Cerebellar cortex (tissue), 1 donor: Measurements from ENCODE around the gene DGKZ.
"Not testable (repeated sequence)": the region's sequence is repeated elsewhere in the genome, so short reads cannot be mapped to it uniquely, and the experiment has no call there.

Source experiments
- DNase-seq: peaks from one replicate; pipeline ENCODE4 v3.0.0-alpha.2; 2015; ENCODE audit warnings: low spot score

DGKZ gene, protein sequence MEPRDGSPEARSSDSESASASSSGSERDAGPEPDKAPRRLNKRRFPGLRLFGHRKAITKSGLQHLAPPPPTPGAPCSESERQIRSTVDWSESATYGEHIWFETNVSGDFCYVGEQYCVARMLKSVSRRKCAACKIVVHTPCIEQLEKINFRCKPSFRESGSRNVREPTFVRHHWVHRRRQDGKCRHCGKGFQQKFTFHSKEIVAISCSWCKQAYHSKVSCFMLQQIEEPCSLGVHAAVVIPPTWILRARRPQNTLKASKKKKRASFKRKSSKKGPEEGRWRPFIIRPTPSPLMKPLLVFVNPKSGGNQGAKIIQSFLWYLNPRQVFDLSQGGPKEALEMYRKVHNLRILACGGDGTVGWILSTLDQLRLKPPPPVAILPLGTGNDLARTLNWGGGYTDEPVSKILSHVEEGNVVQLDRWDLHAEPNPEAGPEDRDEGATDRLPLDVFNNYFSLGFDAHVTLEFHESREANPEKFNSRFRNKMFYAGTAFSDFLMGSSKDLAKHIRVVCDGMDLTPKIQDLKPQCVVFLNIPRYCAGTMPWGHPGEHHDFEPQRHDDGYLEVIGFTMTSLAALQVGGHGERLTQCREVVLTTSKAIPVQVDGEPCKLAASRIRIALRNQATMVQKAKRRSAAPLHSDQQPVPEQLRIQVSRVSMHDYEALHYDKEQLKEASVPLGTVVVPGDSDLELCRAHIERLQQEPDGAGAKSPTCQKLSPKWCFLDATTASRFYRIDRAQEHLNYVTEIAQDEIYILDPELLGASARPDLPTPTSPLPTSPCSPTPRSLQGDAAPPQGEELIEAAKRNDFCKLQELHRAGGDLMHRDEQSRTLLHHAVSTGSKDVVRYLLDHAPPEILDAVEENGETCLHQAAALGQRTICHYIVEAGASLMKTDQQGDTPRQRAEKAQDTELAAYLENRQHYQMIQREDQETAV

DNA sequence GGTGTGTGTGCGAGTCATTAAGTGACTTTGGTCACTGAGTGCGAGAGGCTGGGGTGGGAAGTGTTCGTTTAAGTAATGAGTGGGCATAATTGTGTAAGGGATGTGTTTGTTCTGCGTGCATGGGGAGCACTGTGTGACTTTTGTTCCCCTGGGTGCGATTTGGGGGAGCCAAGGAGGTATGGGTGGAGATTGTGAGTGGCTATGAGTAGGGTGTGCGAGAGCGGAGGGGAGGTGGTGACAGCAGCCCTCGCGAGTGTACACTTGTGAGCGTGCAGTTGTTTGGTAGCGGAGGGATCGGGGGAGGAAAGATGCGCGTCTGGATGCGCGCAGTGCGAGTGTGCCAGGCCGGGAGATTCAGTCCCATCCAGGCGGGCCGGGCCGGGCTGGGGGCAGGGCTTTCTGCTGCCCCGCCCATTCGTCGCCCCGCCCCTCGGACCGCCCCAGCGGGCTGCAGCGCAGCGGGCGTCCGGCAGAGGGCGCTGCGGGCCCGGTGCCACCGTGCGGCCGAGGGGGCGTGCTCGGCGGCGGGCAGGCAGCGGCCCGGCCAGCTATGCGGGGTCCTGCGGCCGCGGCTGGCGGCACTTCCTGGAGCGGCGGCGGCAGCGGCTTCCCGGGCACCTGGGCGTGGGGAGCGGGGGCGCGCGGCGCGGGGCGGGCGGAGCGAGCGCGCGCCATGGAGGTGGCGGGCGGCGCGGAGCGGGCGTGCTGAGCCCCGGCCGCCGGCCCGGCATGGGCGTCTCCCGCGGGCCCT, at the start of gene DGKZ:
Gene DGKZ (plus strand): TSS at position 578 of the 751 bp plus-strand sequence. CDS start 197 bp downstream, outside the sequence.
- DNase-seq = peak; percentile 75

DNA sequence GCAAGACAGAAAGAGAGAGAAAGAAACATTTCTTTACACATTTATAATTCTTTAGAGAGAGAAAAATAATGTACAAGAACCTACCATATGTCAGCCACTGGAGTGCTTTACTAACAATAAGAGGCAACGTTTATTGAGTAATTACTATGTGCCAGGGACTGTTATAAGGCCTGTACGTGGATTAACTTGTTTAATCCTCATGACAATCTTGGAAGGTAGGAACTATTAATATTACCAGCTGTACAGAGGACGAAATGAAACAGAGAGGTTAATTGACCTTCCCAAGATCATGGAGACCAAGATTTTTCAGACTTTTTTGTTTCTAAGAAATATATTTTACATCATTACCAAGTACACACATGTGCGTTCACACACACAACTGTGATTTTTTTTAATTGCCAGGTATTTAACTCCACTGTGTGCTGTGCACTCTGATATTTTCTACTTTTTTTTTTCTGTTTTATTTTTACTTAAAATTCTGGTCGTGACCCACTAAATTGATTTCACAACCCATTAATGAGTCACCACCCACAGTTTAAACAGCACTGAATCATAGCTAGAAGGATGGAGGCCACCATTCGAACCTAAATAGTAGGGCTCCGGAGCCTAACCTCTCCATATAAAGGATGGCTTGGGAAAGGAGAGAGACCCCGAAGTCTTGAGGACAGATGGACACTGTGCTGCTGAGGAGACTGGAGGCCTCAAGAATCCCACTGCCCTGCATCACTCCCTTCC, 48.4 kb upstream of the DGKZ start:
- no peak for DNase-seq

DNA sequence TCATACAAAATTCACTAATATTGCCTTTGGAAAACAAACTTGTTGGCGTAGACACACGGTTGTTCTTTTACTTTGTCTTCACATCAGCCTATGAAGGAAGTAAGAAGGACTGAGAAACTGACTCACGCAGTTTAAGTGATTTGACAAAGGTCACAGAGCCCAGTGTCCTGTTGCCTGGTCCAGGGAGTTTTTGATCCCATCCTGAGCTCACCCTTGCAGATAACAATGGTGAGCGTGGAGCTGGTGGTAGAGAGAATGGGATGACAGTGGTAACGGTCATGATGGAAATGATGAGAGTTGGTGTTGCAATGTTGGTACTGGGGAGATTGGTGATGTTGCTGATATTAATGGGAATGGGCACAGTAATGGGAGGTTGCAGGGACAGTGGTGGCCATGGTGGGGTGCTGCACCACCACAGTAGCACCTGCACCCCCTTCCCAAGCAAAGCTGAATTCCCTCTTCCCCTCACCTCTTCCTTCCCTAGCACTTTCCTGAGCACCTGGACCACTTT, 47.8 kb upstream of the DGKZ start:
- no peak for DNase-seq

DNA sequence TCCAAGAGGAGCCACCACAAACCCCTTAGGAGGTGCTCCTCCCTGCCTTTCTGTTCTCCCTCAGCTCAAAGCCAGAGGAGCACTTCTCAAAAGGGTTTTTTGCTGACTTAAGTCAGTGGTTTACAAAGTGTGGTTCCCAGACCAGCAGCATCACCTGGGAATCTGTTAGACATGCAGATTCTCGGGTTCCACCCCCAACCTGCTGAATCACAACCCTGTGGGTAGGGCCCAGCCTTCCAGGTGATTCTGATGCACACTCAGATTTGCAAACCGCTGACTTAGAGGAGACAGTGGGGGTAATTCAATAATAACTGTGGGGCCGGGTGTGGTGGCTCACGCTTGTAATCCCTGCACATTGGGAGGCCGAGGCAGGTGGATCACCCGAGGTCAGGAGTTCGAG, 47.0 kb upstream of the DGKZ start:
- no peak for DNase-seq

DNA sequence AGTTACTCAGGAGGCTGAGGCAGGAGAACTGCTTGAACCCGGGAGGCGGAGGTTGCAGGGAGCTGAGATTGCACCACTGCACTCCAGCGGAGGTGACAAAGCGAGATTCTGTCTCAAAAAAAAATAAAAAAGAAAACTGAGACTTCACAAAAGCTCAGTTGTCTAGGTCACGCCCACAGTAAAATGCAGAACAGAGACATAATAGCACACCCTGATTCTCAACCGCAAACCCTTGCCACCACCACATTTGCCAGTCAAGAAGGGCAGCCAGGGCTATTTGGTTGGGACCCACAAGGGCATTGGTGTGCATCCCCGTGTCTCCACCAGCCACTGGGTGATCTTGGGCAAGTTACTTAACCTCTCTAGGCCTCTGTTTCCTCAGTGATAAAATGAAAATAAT, 44.4 kb upstream of the DGKZ start:
- no peak for DNase-seq

DNA sequence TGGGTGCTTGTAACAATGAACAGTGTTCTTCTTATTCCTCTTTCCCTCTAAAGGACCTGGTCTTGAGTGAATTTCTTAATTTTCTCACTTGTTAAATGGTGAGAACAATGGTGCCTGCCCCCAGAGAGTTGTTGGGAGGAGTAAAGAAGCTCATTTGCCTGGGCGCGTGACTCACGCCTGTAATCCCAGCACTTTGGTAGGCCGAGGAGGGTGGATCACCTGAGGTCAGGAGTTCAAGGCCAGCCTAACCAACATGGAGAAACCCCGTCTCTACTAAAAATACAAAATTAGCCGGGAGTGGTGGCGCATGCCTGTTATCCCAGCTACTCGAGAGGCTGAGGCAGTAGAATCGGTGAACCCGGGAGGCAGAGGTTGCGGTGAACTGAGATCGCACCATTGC, 43.2 kb upstream of the DGKZ start:
- not testable (repeated sequence) for DNase-seq

DNA sequence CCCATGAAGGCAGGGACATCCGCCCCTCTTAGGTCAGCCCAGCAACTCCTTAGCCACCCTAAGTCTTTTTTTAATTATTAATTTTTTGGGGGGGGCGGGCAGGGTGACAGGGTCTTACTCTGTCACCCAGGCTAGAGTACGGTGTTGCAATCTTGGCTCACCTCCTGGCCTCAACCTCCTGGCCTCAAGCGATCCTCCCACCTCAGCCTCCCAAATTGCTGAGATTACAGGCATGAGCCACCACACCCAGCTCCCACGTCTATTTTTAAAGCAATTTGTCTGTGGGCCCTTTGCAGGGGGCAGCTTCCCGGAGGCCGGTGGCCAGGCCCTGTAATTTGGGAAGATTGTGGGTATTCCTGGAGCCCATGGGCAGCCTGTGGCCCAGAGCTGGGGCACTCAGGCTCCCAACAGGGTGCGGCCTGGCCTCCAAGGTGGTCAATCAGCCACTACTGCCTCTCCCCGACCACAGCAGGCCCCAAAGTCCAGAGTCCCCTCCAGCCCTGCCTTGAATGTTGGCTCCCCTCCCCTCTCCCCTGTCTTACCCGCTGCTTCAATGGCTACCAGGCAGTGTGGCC, 42.6 kb upstream of the DGKZ start:
- DNase-seq = no peak

DNA sequence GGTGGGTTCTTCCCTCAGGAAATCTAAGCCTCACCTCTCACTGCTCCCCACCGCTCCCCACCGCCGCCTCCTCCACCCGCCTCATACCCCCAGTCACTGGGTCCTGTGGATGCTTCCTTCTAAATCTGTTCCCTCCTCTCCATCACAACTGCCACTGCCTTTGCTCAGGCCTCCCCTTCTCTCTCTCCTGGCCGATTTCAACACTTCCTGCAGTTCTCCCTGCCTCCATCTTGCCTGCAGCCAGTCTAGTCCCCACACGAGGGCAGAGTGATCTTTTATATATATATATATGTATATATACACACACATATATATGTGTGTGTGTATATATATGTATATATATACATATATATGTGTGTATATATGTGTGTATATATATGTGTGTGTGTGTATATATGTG, 42.0 kb upstream of the DGKZ start:
- DNase-seq = no peak

DNA sequence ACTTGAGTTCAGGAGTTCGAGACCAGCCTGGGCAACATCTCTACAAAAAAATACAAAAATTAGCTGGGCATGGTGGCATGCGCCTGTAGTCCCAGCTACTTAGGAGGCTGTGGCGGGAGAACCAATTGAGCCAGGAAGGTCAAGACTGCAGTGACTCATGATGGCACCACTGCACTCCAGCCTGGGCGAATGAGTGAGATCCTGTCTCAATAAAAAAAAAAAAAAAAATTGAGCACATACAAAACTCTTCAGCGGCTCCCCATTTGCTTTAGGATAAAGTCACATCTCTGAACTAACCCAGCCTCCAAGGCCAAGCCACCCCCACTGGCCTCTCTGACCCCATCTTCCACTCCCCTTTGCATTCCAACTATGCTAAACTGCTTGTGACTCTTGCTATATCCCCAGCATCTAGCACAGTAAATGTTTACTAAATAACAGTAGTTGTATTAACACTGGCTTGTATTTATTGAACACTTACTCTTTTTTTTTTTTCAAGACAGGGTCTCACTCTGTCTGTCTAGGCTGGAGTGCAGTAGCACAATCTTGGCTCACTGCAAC, 40.9 kb upstream of the DGKZ start:
- DNase-seq = no peak

DNA sequence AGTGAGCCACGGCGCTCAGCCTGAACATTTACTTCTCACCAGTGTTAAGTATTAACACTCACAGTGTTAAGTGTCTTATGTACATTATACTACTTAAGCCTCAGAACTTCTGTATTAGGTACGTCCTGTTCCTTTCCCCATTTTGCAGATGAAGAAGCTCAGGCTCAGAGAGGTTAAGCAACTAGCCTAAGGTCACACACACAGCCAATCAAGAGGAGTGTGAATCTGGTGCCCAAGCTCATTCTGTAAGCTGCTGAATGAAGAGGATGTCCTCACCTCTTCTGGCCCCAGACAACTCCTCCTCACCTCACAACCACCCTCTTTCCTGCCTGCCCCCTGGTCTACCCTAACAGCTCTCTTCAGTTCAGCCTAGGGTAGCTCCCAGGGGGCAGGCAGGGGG, 39.9 kb upstream of the DGKZ start:
- no peak for DNase-seq

DNA sequence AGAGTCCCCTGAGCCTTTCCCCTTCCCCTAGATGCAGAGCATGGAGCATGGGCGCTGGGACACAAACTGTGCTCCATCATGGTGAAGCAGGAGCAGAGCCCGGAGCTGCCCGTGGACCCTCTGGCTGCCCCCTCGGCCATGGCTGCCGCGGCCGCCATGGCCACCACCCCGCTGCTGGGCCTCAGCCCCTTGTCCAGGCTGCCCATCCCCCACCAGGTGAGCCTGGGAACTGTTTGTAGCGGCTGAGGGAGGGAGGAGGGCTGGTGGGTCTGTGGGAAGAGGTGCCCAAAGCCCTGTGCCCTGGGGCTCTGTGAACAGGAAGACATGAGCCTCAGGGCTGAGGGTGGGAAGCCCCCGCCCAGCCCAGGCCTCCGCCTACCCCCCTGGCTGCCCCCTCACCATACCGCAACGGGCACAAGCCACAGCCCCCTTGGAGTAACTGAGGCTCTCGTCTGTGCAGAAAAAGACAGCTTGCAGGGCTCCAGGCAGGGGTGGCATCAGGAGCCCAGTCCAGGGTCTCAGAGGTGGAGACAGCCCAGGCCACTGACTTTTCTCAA, 39.4 kb upstream of the DGKZ start:
- DNase-seq = no peak

DNA sequence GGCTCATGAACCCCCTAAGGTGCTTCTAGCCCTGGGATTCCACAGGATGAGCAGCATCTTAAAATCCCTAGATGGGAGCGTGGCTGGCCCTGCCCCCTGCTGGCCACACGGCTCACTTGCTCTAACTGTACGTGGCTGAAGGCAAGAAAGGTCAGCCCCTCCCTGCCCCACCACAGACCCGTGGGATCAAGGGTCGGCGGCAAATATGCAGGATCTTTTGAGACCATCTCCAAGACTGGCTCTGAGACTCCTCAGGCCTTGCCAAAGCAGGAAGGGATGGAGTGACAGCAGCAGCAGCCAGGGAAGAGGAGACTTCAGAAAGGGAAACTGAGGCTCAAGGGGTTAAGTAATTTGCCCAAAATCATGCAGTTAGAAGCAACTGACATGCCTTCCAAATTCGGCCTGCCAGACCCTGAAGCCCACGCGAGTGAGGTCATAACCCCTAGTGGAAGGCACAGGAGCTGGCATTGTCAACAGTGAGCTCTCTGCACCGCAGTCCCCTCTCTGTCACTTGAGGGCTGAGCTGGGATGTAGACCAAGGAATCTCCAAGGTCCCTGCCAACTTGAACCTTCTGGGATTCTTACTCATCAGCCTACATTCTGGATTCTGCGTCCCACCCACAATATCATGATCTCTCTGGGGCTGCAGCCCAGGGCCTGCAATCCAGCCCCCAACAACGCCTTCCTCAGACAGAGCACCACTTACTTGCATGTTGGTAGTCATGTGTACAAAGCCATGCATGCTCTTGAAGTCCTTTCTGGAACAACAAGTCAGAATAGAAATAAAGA, 38.4 kb upstream of the DGKZ start:
- peak; percentile 54 for DNase-seq

DNA sequence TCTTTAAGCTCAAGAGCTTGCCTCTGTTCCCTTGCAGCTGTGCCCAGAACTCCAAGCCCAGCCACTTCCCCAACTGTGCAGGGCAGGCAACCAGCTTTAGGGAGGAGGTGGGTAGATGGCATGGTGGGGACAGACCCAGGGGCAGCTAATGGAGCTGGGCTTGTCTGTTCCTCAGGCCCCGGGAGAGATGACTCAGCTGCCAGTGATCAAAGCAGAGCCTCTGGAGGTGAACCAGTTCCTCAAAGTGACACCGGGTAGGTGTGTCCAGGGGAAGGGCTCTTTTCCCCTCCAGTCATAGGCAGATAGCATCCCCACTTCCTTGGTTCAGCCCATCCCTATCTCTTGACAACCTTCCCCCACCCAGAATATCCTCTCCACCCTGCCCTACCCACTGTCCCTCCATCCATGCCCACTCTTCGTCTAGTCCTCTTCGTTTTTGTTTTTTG, 37.4 kb upstream of the DGKZ start:
- no peak for DNase-seq

DNA sequence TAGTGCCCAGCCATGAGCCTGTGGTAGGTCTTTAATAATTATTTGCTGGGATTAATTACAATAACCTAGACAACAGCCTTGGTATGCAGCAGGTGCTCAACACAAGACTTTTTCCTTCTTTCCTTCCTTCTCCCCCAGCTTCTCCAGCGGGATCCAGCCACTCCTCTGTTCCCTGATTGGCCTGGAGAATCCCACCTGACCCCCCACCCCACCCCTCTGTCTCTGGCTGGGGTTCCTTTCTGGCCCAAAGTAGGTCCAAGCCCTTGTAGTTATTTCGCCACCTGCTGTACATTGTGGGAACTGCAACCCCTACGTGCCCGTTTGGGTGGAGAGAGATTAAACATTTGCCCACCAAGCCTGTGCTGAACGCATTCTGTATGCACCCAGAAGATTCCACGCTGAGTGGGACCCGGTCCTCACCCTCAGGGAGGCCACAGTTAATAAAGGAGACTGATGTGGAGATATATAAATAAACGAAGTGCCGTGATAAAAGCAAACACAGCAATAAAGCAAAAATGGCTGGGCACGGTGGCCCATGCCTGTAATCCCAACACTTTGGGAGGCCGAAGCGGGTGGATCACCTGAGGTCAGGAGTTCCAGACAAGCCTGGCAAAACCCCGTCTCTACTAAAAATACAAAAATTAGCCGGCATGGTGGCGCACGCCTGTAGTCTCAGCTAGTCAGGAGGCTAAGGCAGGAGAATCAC, 32.1 kb upstream of the DGKZ start:
- DNase-seq = peak; percentile 71

DNA sequence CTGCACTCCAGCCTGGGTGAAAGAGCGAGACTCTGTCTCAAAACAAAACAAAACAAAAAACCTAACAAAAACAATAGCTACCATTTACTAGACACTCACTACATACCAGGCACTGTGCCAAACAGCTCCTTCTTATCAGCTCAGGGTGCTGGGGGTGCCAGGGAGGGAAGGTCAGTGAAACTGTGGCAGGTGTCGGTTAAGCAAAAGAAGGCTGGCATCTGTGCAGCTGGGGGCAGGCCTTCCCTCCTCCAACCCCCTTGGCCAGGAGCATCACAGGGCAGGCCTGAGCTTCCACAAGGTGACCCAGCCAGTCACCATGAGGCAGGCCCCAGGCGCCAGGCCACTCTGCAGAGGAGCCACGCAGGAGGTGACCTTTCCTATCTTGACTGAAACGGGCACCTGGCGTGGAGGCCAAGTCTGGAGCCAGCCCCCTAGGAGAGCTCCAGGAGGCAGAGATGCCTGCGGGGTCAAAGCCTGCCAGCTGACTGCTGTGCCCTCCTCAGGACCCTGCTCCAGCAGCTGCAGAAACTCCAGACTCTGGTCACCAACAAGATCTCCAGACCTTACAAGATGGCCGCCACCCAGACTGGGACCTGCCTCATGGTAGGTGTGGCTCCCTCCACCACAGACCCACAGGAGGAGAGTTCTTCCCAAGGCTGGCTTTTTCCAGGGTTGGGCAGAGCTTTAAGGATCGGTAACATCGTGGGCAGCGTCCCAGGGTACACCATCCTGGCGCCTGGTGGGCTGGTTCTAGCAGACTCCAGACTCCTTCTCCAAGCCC, 31.3 kb upstream of the DGKZ start:
- no peak for DNase-seq

DNA sequence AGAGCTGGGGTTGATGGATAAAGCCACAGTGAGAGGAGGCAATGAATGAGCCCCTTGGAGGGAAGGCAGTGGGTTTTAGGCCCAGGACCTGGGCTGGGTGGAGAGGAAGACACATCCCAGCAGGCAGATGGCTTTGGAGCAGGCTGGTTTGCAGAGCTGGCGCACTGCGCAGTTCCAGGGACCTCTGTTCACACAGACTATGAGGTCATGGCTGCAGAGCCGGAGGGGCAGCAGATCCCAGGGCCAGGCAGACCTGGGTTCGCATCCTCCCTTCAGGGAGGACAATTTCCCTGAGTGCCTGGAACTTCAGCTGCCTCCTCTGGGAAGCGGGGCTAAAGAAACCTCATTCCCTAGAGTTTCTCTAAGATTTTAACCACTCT, 28.2 kb upstream of the DGKZ start:
- no peak for DNase-seq

DNA sequence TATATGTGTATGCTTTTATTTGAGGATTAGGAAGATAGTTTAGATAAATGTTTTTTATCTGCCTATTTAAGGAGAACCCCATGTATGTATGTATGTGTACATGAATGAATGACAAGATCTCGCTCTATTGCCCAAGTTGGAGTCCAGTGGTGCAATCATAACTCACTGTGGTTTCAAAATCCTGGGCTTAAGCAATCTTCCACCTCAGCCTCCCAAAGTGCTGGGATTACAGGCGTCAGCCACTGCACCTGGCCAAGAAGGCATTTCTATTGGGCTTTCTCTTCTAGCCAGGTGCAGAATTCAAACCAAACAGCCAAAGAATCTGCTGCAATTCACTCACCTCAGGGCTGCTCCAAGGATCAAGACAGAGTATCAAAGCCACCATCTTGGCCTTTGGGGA, 25.5 kb upstream of the DGKZ start:
- no peak for DNase-seq

DNA sequence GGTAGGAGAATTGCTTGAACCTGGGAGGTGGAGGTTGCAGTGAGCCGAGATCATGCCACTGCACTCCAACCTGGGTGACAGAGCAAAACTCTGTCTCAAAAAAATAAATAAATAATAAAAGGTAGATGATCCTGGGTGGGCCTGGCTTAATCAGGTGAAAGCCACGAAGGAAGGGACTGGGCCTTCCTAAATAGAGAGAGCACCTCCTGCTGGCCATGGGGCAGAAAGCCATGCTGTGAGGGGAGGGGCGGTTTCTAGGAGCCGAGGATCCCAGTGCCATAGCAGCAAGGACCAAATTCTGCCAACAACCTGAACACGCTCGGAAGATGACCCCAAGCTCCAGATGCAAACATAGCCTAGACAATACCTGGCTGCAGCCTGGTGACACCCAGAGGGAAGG, 24.5 kb upstream of the DGKZ start:
- peak; percentile 28 for DNase-seq
